ENCODE results near the gene TRMT13. TPM values are rescaled to one million over a fixed set of nuclear protein-coding genes. Genes with fewer than 3 reads are reported as not detected.

Gene TRMT13
- total RNA-seq, 1 donor from 2014 or later = 17.8 TPM

DNA sequence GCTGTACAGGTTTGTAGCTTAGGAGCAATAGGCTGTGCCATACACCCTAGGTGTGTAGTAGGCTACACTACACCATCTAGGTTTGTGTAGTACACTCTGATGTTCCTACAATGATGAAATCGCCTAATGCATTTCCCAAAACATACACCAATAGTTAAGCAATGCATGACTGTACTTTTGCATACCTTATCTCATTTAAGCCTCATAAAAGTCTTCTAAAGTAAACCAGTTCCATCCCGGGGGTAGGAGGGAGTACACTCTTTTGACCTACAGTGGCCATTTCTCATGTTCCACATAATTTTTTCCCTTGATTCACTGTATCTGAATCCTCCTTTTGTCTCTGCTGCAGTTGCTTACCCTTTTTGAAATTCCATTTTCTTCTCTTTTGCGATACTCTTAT is 12.2 kb downstream of the TRMT13 start:
- intact Hi-C loops (cut with DNase I) = no loop called here
- Histone ChIP-seq H3K4me3 (no peak overlapping the region), H3K9me3 (no peaks in the 10 kb centered on the region), H3K36me3 (peaks cover 97% of the 10 kb centered on the region), H3K27me3 (ENCODE audit: low read depth) (no peaks in the 10 kb centered on the region), H3K27ac (no peak overlapping the region), H3K4me1 (no peaks in the 10 kb centered on the region)
- TF ChIP-seq, protein P1, sequence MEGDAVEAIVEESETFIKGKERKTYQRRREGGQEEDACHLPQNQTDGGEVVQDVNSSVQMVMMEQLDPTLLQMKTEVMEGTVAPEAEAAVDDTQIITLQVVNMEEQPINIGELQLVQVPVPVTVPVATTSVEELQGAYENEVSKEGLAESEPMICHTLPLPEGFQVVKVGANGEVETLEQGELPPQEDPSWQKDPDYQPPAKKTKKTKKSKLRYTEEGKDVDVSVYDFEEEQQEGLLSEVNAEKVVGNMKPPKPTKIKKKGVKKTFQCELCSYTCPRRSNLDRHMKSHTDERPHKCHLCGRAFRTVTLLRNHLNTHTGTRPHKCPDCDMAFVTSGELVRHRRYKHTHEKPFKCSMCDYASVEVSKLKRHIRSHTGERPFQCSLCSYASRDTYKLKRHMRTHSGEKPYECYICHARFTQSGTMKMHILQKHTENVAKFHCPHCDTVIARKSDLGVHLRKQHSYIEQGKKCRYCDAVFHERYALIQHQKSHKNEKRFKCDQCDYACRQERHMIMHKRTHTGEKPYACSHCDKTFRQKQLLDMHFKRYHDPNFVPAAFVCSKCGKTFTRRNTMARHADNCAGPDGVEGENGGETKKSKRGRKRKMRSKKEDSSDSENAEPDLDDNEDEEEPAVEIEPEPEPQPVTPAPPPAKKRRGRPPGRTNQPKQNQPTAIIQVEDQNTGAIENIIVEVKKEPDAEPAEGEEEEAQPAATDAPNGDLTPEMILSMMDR (IDR thresholded peaks at IDR 0.05) = no peak
- DNase-seq (no peak), ATAC-seq (no peak)

DNA sequence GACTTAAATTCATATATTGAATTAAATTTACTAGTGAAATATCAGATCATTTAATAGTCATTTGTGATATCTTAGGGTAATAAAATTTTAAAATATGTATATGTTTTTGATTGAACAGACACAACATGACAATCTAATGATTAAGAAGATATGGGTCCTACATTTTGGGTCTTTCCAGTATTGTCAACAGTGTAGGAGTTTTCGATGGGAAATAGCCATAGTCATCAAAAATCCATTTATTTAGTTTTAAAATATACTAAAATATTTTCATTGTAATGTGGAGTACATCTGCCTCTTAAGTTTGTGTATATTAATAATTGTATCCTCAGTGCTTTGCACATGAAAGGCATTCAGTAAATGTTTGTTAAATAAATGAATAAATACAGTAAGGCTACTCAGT is 14.0 kb downstream of the TRMT13 start:
- Histone ChIP-seq H3K36me3 (peaks cover 81% of the 10 kb centered on the region), H3K27me3 (ENCODE audit: low read depth) (no peaks in the 10 kb centered on the region), H3K9me3 (no peaks in the 10 kb centered on the region), H3K4me1 (no peaks in the 10 kb centered on the region), H3K4me3 (no peak overlapping the region), H3K27ac (no peak overlapping the region)
- ATAC-seq = no peak
- TF ChIP-seq, protein P1 (IDR thresholded peaks at IDR 0.05) = no peak
- intact Hi-C loops (cut with DNase I) = no loop called here
- no peak for DNase-seq

DNA sequence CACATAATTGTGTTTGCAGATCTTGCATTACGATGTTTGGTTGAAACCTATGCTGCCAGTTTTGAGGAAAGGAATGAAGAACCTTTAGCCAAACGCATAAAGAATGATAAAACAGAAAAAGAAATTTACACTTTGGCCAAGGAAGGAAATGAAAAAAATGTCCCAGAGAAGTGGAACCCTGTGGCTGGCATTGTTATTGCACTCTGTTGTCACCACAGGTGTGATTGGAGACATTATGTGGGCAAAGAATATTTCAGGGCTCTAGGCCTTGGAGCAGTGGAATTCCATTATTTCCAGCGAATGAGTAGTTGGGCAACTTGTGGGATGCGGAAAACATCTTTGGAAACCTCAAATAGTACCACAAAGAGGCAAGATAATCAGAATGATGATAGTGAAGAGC is 14.9 kb downstream of the TRMT13 start:
- TF ChIP-seq, protein P1 (IDR thresholded peaks at IDR 0.05) = no peak
- Histone ChIP-seq H3K4me1 (no peaks in the 10 kb centered on the region), H3K36me3 (peaks cover 72% of the 10 kb centered on the region), H3K27ac (no peak overlapping the region), H3K4me3 (no peak overlapping the region), H3K9me3 (no peaks in the 10 kb centered on the region), H3K27me3 (ENCODE audit: low read depth) (no peaks in the 10 kb centered on the region)
- no peak for ATAC-seq
- DNase-seq = no peak
- intact Hi-C loops (cut with DNase I) = no loop called here

DNA sequence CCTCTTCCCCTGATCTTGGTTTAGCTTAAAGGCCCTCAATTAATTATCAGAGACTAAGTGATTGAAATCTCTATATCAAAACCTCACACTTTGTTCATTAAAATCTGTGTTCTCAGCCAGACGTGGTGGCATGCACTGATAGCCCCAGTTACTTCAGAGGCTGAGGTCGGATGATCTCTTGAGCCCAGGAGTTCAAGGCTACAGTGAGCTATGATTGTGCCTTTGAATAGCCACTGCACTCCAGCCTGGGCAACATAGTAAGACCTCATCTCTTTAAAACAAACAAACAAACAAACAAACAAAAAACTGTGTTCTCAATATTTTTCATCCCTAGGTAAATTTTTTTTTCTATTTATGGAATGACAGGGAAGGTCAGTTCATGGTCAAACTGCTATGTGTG is 18.7 kb downstream of the TRMT13 start:
- Histone ChIP-seq H3K27ac (no peak overlapping the region), H3K4me1 (no peaks in the 10 kb centered on the region), H3K4me3 (no peak overlapping the region), H3K27me3 (ENCODE audit: low read depth) (no peaks in the 10 kb centered on the region), H3K9me3 (no peaks in the 10 kb centered on the region), H3K36me3 (peaks cover 34% of the 10 kb centered on the region)
- TF ChIP-seq, protein P1 (IDR thresholded peaks at IDR 0.05) = no peak
- DNase-seq = no peak
- intact Hi-C loops (cut with DNase I) = no loop called here
- no peak for ATAC-seq

DNA sequence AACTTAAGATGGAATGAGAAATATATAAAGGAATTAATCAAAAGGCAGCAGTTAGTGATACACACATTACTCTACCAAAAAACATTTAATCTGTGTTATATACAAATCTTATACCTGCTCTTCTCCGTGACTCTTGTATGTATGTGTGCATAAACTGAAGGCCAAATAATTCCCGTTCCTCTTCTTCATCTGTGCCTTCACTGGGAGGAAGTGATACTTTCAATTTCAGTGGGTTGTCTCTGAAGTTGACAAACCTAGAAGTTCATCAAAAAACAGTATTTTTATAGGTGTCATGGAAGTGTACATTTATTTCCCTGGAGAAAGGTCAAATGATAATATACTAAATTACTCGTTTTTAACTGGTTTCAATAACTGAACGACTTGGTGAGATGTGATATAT is 19.3 kb downstream of the TRMT13 start:
- intact Hi-C loops (cut with DNase I) = no loop called here

More for the DNA sequence above, 19.3 kb downstream of the TRMT13 start:
- TF ChIP-seq, protein P1 (IDR thresholded peaks at IDR 0.05) = no peak
- ATAC-seq (no peak), DNase-seq (no peak)
- H3K9me3 ChIP-seq = no peaks in the 10 kb centered on the region
- H3K27me3 ChIP-seq (ENCODE audit: low read depth) = no peaks in the 10 kb centered on the region
- no peak overlapping the region for H3K27ac ChIP-seq
- H3K36me3 ChIP-seq = peaks cover 28% of the 10 kb centered on the region
- H3K4me3 ChIP-seq = no peak overlapping the region
- no peaks in the 10 kb centered on the region for H3K4me1 ChIP-seq

Data from lower lobe of right lung (tissue), 2 donors.